Psoas muscle (tissue), 8 donors: Measurements from ENCODE around the gene PACRG. TPM values are rescaled to one million over a fixed set of nuclear protein-coding genes. Genes with fewer than 3 reads are reported as not detected.

Source experiments
- ATAC-seq, 4 donors: fragments of 200-7000 bp; cut with Tn5 transposase; one replicate each; pipeline ENCODE4 v1.9.1; 2020; ENCODE audit warnings: moderate library complexity in 3 of 4, mild to moderate bottlenecking in 2 of 4
- DNase-seq, 2 donors: peaks; one replicate each; pipeline ENCODE4 v3.0.0-alpha.2; 2020
- H3K27ac ChIP-seq: fragments of 200-600 bp; one replicate; pipeline ENCODE4 v1.8.0; 2022
- H3K27me3 ChIP-seq, 3 donors: fragments of 200-600 bp in 1 of 3; one replicate each; pipeline versions ENCODE4 v1.6.1 to v1.8.0; 2013 to 2022; ENCODE audit warnings: low read length in 2 of 3, mild to moderate bottlenecking in 2 of 3, moderate library complexity in 1 of 3; ENCODE audit not compliant: insufficient read depth in 3 of 3
- H3K36me3 ChIP-seq, 2 donors: fragments of 200-600 bp in 1 of 2; one replicate each; pipeline versions ENCODE4 v1.6.1 to v1.8.0; 2013 to 2022; ENCODE audit warnings: low read depth in 1 of 2, mild to moderate bottlenecking in 1 of 2, moderate library complexity in 1 of 2; ENCODE audit not compliant: insufficient read depth in 1 of 2
- H3K4me1 ChIP-seq: fragments of 200-600 bp; one replicate; pipeline ENCODE4 v1.8.0; 2022
- H3K4me3 ChIP-seq: fragments of 200-600 bp; one replicate; pipeline ENCODE4 v1.8.0; 2022; ENCODE audit warnings: mild to moderate bottlenecking
- H3K9me3 ChIP-seq: fragments of 200-600 bp; one replicate; pipeline ENCODE4 v1.8.0; 2022
- CTCF ChIP-seq: fragments of 200-600 bp; IDR thresholded peaks from one replicate; pipeline ENCODE4 v1.8.0; 2022; ENCODE audit warnings: antibody characterized with exemption
- WGBS, 3 donors: extraction: QIAGEN DNeasy Blood & Tissue Kit; methylation state at CpG; one replicate each; pipeline versions ENCODE4 v1.1.6 to v1.1.7; 2013; 5-methylcytosine and 5-hydroxymethylcytosine counted together
- intact Hi-C, 2 donors: fragments of 100-400 bp; cut with DNase I; formaldehyde crosslinking; loops; one replicate each; pipeline versions ENCODE4 v1.11.0 to v1.14.2; 2022
- polyA plus RNA-seq, 3 donors: library from polyadenylated mRNA; stranded (reverse); fragments of 200-250 nt; gene quantifications; one replicate each; pipeline ENCODE4 v1.2.3, GENCODE V29; 2013
- total RNA-seq, 4 donors: library from RNA; stranded (reverse); fragmentation: NEBNext Ultra II Directional in 2 of 4; extraction: Animal tissue kit (Norgen Biotek cat#: 25700) in 2 of 4; gene quantifications; one replicate each; pipeline versions ENCODE4 v1.2.1 to v1.2.4, GENCODE V29; 2021 to 2023
- donor health status: healthy with polysubstance abuse.
- donor health status: DM: no; HTN: no; CAD: no; lungs with moderate emphysema.
- donor health status: Bipolar disorder and iron deficiency.
- donor health status: healthy.
- donor health status: DM: yes; HTN: yes; CAD: no.
- donor health status: DM: no; HTN: no; CAD: no.
- donor health status: DM: no; HTN: no; CAD: no.
- donor health status: DM: yes; HTN: yes; CAD: no.

Gene PACRG
- total and polyA plus RNA-seq, 7 donors, result 0.17 to 3.1 (median 1.8) TPM

- no peaks in the 10 kb centered on the region for H3K27me3 ChIP-seq
- H3K36me3 ChIP-seq, result no peaks in the 10 kb centered on the region
- H3K27ac ChIP-seq, result no peak overlapping the region
- no peak for ATAC-seq
- intact Hi-C loops, result no loop called here
- TF ChIP-seq CTCF, result no peak
- no peak for DNase-seq
- H3K4me3 ChIP-seq, result no peak overlapping the region
- no peaks in the 10 kb centered on the region for H3K4me1 ChIP-seq
- no peaks in the 10 kb centered on the region for H3K9me3 ChIP-seq
- WGBS, 3 donors, result 96 to 97% (median 97%) methylated on average over 6 of the region's 6 CpGs
Measured at GRCh38 chr6:162846723-162847122, 118.9 kb downstream of the PACRG start.

GRCh38 chr6:162849269-162849668 lies 121.5 kb downstream of the PACRG start:
- no peaks in the 10 kb centered on the region for H3K36me3 ChIP-seq
- 77 to 81% (median 78%) methylated on average over 4 of the region's 4 CpGs for whole genome bisulfite sequencing, 3 donors
- no peak overlapping the region for H3K4me3 ChIP-seq
- H3K4me1 ChIP-seq, result no peaks in the 10 kb centered on the region
- H3K9me3 ChIP-seq, result no peaks in the 10 kb centered on the region
- intact Hi-C loops, result no loop called here
- no peaks in the 10 kb centered on the region for H3K27me3 ChIP-seq
- ATAC-seq, result no peak
- no peak for TF ChIP-seq CTCF
- no peak overlapping the region for H3K27ac ChIP-seq
- DNase-seq, result no peak

- H3K4me3 ChIP-seq, result no peak overlapping the region
- no peak for TF ChIP-seq CTCF
- DNase-seq (no peak), ATAC-seq (no peak)
- intact Hi-C loops, result no loop called here
- no peaks in the 10 kb centered on the region for H3K36me3 ChIP-seq
- 90 to 94% (median 93%) methylated on average over 6 of the region's 6 CpGs for WGBS, 3 donors
- H3K9me3 ChIP-seq, result no peaks in the 10 kb centered on the region
- H3K27me3 ChIP-seq, result no peaks in the 10 kb centered on the region
- H3K4me1 ChIP-seq, result no peaks in the 10 kb centered on the region
- no peak overlapping the region for H3K27ac ChIP-seq
Measured at GRCh38 chr6:162852192-162852591, 124.4 kb downstream of the PACRG start.

GRCh38 chr6:162852840-162853577 lies 125.2 kb downstream of the PACRG start:
- Histone ChIP-seq H3K27ac (no peak overlapping the region), H3K36me3 (no peaks in the 10 kb centered on the region), H3K4me1 (no peaks in the 10 kb centered on the region), H3K9me3 (no peaks in the 10 kb centered on the region), H3K27me3 (no peaks in the 10 kb centered on the region), H3K4me3 (no peak overlapping the region)
- DNase-seq (no peak), ATAC-seq (no peak)
- no peak for TF ChIP-seq CTCF
- intact Hi-C loops, result no loop called here
- WGBS, 3 donors, result 77 to 80% (median 79%) methylated on average over 9 of the region's 9 CpGs

- no peak for ATAC-seq
- Histone ChIP-seq H3K36me3 (no peaks in the 10 kb centered on the region), H3K9me3 (no peaks in the 10 kb centered on the region), H3K4me1 (no peaks in the 10 kb centered on the region), H3K27ac (no peak overlapping the region), H3K4me3 (no peak overlapping the region), H3K27me3 (no peaks in the 10 kb centered on the region)
- DNase-seq, result no peak
- TF ChIP-seq CTCF, result no peak
- 93 to 100% (median 97%) methylated on average over 1 of the region's 1 CpG for WGBS, 3 donors
- intact Hi-C loops, result no loop called here
Measured at GRCh38 chr6:162854228-162854627, 126.5 kb downstream of the PACRG start.
